H1 (cell line): Measurements from ENCODE around the gene MPRIP. TPM values are rescaled to one million over a fixed set of nuclear protein-coding genes. Genes with fewer than 3 reads are reported as not detected.

ENCODE experiments used
- CBX8 ChIP-seq: fragments of 300-800, 300-1000 bp; sonication (generic); IDR thresholded peaks from 2 replicates; pipeline ENCODE4 v1.7.1; 2016; ENCODE audit warnings: low read depth, low read length, borderline replicate concordance
- EZH2 ChIP-seq: fragments of 200-600 bp; sonication (generic); IDR thresholded peaks from 2 replicates; pipeline ENCODE4 v1.7.1; 2012; ENCODE audit warnings: low read depth, mild to moderate bottlenecking, moderate library complexity, low read length, inconsistent platforms; ENCODE audit not compliant: severe bottlenecking
- HDAC2 ChIP-seq, 2 experiments: fragments of 300-600 bp in 1 of 2; sonication (generic) in 1 of 2; IDR thresholded peaks; 2 replicates each; pipeline ENCODE4 v1.6.1; 2011 to 2012; ENCODE audit warnings: low read depth in 2 of 2, low read length in 2 of 2, mild to moderate bottlenecking in 2 of 2, moderate library complexity in 2 of 2, borderline replicate concordance in 1 of 2, inconsistent platforms in 1 of 2
- NRF1 ChIP-seq: IDR thresholded peaks from 2 replicates; pipeline ENCODE4 v1.6.1; 2011; ENCODE audit warnings: mild to moderate bottlenecking, low read depth, low read length, improper control_type of control experiment
- SIRT6 ChIP-seq: IDR thresholded peaks from one replicate; pipeline ENCODE4 v1.7.1; 2012; ENCODE audit warnings: low read length, inconsistent platforms
- TCF12 ChIP-seq: IDR thresholded peaks from 2 replicates; pipeline ENCODE4 v1.6.1; 2011; ENCODE audit warnings: low read depth, mild to moderate bottlenecking, low read length
- TEAD4 ChIP-seq: IDR thresholded peaks from 2 replicates; pipeline ENCODE4 v1.6.1; 2012; ENCODE audit warnings: low read depth, low read length, inconsistent platforms, mixed read lengths
- ZNF274 ChIP-seq: IDR thresholded peaks from 2 replicates; pipeline ENCODE4 v1.7.0; 2012; ENCODE audit warnings: low read length, borderline replicate concordance; ENCODE audit errors: extremely low read depth
- polyA plus RNA-seq, 7 experiments: library from polyadenylated mRNA; depleted of rRNA in 3 of 7; stranded (reverse) in 5 of 7; unstranded in 2 of 7; fragments of >200 nt in 5 of 7; fragments of 200-250 nt in 2 of 7; gene quantifications; 1 replicate in 5 of 7; 2 replicates in 1 of 7; 4 replicates in 1 of 7; pipeline versions ENCODE4 v1.2.1 to v1.2.3, GENCODE V29; 2011 to 2013; ENCODE audit warnings: missing spikeins in 2 of 7, mixed read lengths in 2 of 7
- total RNA-seq: library from RNA; stranded (reverse); fragmentation: NEBNext Ultra II Directional; extraction: Animal tissue kit (Norgen Biotek cat#: 25700); gene quantifications from 2 replicates; pipeline ENCODE4 v1.2.1, GENCODE V29; 2021
- TF ChIP-seq, protein P1 (sequence below): fragments of 300-600 bp; sonication (generic); IDR thresholded peaks from 2 replicates; pipeline ENCODE4 v1.7.1; 2012; ENCODE audit warnings: low read length, moderate library complexity, mild to moderate bottlenecking, inconsistent platforms; ENCODE audit not compliant: insufficient replicate concordance
- TF ChIP-seq, protein P2 (sequence below): IDR thresholded peaks from 2 replicates; pipeline ENCODE4 v1.6.1; 2011; ENCODE audit warnings: low read depth, mild to moderate bottlenecking, low read length; ENCODE audit not compliant: insufficient read depth

MPRIP gene
- total and polyA plus RNA-seq, 2 of the 8 experiments (the other 6 are each of a cell fraction or from before 2014, with no cell fraction given): 48.6 to 146 TPM

DNA sequence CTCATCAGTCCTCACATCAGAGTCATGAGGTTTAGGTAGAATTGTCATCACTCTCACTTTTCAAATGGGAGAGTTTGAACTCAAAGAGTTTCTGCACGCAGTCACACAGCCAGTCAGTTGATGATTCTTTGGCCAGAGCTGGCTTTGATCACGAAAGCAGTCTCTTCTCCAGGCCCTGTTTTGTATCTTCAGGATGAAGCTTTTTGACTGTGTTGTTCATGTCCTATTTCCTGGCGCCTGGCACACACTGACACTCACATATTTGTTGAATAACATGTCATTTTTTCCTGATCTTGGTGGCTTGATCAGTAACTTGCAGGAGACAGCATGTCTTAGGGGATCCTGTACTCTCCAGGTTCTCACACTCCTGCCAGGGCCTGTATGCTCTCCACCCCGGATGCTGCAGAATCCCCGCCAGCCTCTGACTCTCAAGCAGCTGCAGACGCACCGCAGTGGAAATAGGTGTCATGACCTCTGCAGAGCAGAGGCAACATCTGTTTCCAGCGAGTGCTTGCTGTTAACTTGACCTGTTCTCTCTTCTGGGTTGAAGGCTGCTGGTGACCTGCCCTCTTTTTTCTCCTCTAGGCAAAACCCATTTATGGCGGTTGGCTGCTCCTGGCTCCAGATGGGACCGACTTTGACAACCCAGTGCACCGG lies 33.0 kb downstream of the MPRIP start (continued):
- TF ChIP-seq, protein P1, sequence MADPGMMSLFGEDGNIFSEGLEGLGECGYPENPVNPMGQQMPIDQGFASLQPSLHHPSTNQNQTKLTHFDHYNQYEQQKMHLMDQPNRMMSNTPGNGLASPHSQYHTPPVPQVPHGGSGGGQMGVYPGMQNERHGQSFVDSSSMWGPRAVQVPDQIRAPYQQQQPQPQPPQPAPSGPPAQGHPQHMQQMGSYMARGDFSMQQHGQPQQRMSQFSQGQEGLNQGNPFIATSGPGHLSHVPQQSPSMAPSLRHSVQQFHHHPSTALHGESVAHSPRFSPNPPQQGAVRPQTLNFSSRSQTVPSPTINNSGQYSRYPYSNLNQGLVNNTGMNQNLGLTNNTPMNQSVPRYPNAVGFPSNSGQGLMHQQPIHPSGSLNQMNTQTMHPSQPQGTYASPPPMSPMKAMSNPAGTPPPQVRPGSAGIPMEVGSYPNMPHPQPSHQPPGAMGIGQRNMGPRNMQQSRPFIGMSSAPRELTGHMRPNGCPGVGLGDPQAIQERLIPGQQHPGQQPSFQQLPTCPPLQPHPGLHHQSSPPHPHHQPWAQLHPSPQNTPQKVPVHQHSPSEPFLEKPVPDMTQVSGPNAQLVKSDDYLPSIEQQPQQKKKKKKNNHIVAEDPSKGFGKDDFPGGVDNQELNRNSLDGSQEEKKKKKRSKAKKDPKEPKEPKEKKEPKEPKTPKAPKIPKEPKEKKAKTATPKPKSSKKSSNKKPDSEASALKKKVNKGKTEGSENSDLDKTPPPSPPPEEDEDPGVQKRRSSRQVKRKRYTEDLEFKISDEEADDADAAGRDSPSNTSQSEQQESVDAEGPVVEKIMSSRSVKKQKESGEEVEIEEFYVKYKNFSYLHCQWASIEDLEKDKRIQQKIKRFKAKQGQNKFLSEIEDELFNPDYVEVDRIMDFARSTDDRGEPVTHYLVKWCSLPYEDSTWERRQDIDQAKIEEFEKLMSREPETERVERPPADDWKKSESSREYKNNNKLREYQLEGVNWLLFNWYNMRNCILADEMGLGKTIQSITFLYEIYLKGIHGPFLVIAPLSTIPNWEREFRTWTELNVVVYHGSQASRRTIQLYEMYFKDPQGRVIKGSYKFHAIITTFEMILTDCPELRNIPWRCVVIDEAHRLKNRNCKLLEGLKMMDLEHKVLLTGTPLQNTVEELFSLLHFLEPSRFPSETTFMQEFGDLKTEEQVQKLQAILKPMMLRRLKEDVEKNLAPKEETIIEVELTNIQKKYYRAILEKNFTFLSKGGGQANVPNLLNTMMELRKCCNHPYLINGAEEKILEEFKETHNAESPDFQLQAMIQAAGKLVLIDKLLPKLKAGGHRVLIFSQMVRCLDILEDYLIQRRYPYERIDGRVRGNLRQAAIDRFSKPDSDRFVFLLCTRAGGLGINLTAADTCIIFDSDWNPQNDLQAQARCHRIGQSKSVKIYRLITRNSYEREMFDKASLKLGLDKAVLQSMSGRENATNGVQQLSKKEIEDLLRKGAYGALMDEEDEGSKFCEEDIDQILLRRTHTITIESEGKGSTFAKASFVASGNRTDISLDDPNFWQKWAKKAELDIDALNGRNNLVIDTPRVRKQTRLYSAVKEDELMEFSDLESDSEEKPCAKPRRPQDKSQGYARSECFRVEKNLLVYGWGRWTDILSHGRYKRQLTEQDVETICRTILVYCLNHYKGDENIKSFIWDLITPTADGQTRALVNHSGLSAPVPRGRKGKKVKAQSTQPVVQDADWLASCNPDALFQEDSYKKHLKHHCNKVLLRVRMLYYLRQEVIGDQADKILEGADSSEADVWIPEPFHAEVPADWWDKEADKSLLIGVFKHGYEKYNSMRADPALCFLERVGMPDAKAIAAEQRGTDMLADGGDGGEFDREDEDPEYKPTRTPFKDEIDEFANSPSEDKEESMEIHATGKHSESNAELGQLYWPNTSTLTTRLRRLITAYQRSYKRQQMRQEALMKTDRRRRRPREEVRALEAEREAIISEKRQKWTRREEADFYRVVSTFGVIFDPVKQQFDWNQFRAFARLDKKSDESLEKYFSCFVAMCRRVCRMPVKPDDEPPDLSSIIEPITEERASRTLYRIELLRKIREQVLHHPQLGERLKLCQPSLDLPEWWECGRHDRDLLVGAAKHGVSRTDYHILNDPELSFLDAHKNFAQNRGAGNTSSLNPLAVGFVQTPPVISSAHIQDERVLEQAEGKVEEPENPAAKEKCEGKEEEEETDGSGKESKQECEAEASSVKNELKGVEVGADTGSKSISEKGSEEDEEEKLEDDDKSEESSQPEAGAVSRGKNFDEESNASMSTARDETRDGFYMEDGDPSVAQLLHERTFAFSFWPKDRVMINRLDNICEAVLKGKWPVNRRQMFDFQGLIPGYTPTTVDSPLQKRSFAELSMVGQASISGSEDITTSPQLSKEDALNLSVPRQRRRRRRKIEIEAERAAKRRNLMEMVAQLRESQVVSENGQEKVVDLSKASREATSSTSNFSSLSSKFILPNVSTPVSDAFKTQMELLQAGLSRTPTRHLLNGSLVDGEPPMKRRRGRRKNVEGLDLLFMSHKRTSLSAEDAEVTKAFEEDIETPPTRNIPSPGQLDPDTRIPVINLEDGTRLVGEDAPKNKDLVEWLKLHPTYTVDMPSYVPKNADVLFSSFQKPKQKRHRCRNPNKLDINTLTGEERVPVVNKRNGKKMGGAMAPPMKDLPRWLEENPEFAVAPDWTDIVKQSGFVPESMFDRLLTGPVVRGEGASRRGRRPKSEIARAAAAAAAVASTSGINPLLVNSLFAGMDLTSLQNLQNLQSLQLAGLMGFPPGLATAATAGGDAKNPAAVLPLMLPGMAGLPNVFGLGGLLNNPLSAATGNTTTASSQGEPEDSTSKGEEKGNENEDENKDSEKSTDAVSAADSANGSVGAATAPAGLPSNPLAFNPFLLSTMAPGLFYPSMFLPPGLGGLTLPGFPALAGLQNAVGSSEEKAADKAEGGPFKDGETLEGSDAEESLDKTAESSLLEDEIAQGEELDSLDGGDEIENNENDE: no peak
- no peak for TF ChIP-seq ZNF274
- TF ChIP-seq TCF12: no peak
- no peak for TF ChIP-seq EZH2
- TF ChIP-seq, protein P2, sequence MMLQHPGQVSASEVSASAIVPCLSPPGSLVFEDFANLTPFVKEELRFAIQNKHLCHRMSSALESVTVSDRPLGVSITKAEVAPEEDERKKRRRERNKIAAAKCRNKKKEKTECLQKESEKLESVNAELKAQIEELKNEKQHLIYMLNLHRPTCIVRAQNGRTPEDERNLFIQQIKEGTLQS: no peak
- TF ChIP-seq CBX8: no peak
- no peak for TF ChIP-seq NRF1
- no peak for TF ChIP-seq SIRT6
- TF ChIP-seq HDAC2 (IDR thresholded peaks at IDR 0.05; ENCODE audit: borderline replicate concordance in 1 of 2, low read depth in 2 of 2, low read length in 2 of 2): no peak
- TF ChIP-seq TEAD4: no peak
